GM10266 (cell line): ENCODE results near the gene CIBAR2.

Source experiments
- DNase-seq: peaks from one replicate; pipeline ENCODE4 v3.0.0; 2012; ENCODE audit errors: extremely low spot score
- CTCF ChIP-seq: IDR thresholded peaks from 2 replicates; pipeline ENCODE4 v1.5.1; 2012; ENCODE audit warnings: mild to moderate bottlenecking, low read depth; ENCODE audit not compliant: control insufficient read depth, insufficient read depth; ENCODE audit errors: missing control alignments

The CIBAR2 gene

GRCh38 chr16:85112364-85112763, at the start of gene CIBAR2:
Gene CIBAR2, minus strand, starts transcription at chr16:85112472. Its CDS starts 120 bp downstream, at chr16:85112352.
- no peak for TF ChIP-seq CTCF
- no peak for DNase-seq

- TF ChIP-seq CTCF, result no peak
- no peak for DNase-seq
These were observed 47.1 kb upstream of the CIBAR2 start for GRCh38 chr16:85159179-85159980.

GRCh38 chr16:85158743-85159178, 46.5 kb upstream of the CIBAR2 start:
- no peak for DNase-seq
- no peak for TF ChIP-seq CTCF

GRCh38 chr16:85157813-85158742, 45.8 kb upstream of the CIBAR2 start:
- no peak for DNase-seq
- TF ChIP-seq CTCF, result no peak

GRCh38 chr16:85157372-85157771, 45.1 kb upstream of the CIBAR2 start:
- TF ChIP-seq CTCF, result no peak
- DNase-seq, result no peak

GRCh38 chr16:85156869-85157268, 44.6 kb upstream of the CIBAR2 start:
- no peak for DNase-seq
- no peak for TF ChIP-seq CTCF
